Hematopoietic multipotent progenitor cell treated with erythropoietin and hydrocortisone succinate and interleukin-3 and kit ligand, for 15 days (in vitro differentiated cells): Measurements from ENCODE around the gene CDH24.

Experiments used
- DNase-seq: peaks from one replicate; pipeline ENCODE4 v3.0.0-alpha.2; 2015; ENCODE audit warnings: low spot score

Gene CDH24

GRCh38 chr14:23056956-23057756 lies at the start of gene CDH24:
Gene CDH24 (minus strand): TSS chr14:23057520. CDS start chr14:23055733, 1,787 bp downstream.
- peak; percentile 51 for DNase-seq

GRCh38 chr14:23106747-23107045 lies 49.4 kb upstream of the CDH24 start:
- DNase-seq = no peak

- DNase-seq = no peak
Measured at GRCh38 chr14:23105348-23105824, 48.1 kb upstream of the CDH24 start.

- DNase-seq = no peak
Measured at GRCh38 chr14:23104591-23105347, 47.4 kb upstream of the CDH24 start, which contains the start of gene CIROP. Gene CIROP (minus strand): TSS chr14:23104989. CDS start chr14:23104920, 69 bp downstream.

GRCh38 chr14:23104070-23104590 lies 46.8 kb upstream of the CDH24 start:
- DNase-seq = no peak

- no peak for DNase-seq
Measured at GRCh38 chr14:23103581-23103980, 46.3 kb upstream of the CDH24 start.

GRCh38 chr14:23102801-23103200 lies 45.5 kb upstream of the CDH24 start:
- DNase-seq = no peak

GRCh38 chr14:23101986-23102625 lies 44.8 kb upstream of the CDH24 start:
- no peak for DNase-seq

- no peak for DNase-seq
Measured at GRCh38 chr14:23101213-23101970, 44.1 kb upstream of the CDH24 start.

GRCh38 chr14:23099212-23099861 lies 42.0 kb upstream of the CDH24 start:
- DNase-seq = peak; percentile 53

GRCh38 chr14:23097786-23098185 lies 40.5 kb upstream of the CDH24 start:
- peak; percentile 80 for DNase-seq

GRCh38 chr14:23095196-23096108 lies 38.1 kb upstream of the CDH24 start, which contains the start of gene C14orf119:
Gene C14orf119 (plus strand): TSS chr14:23095505. CDS start chr14:23097659, 2,154 bp downstream.
- DNase-seq = peak; percentile 99

- peak; percentile 86 for DNase-seq
Measured at GRCh38 chr14:23094666-23095195, 37.4 kb upstream of the CDH24 start, which contains the start of gene ACIN1. Gene ACIN1 (minus strand): TSS chr14:23095136. CDS start chr14:23095112, 24 bp downstream.

GRCh38 chr14:23093991-23094665 lies 36.8 kb upstream of the CDH24 start:
- no peak for DNase-seq

GRCh38 chr14:23093526-23093925 lies 36.2 kb upstream of the CDH24 start:
- DNase-seq = no peak

- DNase-seq = no peak
Measured at GRCh38 chr14:23093104-23093503, 35.8 kb upstream of the CDH24 start.

GRCh38 chr14:23091294-23092225 lies 34.2 kb upstream of the CDH24 start:
- no peak for DNase-seq

GRCh38 chr14:23090254-23090636 lies 32.9 kb upstream of the CDH24 start:
- no peak for DNase-seq
